GM23338 (cell line): Measurements from ENCODE around the gene CYTIP.

Experiments used
- CREB1 ChIP-seq: fragments of 250-450 bp; sonication (Bioruptor Pico); IDR thresholded peaks from 2 replicates; pipeline ENCODE4 v1.5.0; 2020; ENCODE audit warnings: low read depth, mild to moderate bottlenecking, moderate library complexity
- CTCF ChIP-seq, 2 experiments: fragments of 200-600 bp in 1 of 2; sonication (generic) in 1 of 2; conservative IDR thresholded peaks; 2 replicates each; pipeline versions ENCODE4 v1.5.1 to v1.6.1; 2016 to 2017; ENCODE audit warnings: antibody characterized with exemption in 2 of 2, low read depth in 2 of 2, mild to moderate bottlenecking in 2 of 2, moderate library complexity in 1 of 2
- ETS1 ChIP-seq: IDR thresholded peaks from 2 replicates; pipeline ENCODE4 v1.6.1; 2016; ENCODE audit warnings: antibody characterized with exemption
- EZH2 ChIP-seq: fragments of 200-600 bp; sonication (generic); IDR thresholded peaks from one replicate; pipeline ENCODE4 v1.8.0; 2017; ENCODE audit warnings: antibody characterized with exemption, mild to moderate bottlenecking, low read depth; ENCODE audit not compliant: unreplicated experiment
- EZH2phosphoT487 ChIP-seq: fragments of 200-600 bp; sonication (generic); IDR thresholded peaks from one replicate; pipeline ENCODE4 v1.8.1; 2018; ENCODE audit warnings: antibody characterized with exemption; ENCODE audit not compliant: unreplicated experiment
- JUNB ChIP-seq: IDR thresholded peaks from one replicate; pipeline ENCODE4 v1.6.1; 2016; ENCODE audit warnings: antibody characterized with exemption; ENCODE audit not compliant: unreplicated experiment
- POLR2AphosphoS5 ChIP-seq: IDR thresholded peaks from 2 replicates; pipeline ENCODE4 v1.6.1; 2016; ENCODE audit warnings: antibody characterized with exemption, low read depth
- STAT1 ChIP-seq: IDR thresholded peaks from one replicate; pipeline ENCODE4 v1.6.1; 2016; ENCODE audit warnings: antibody characterized with exemption; ENCODE audit not compliant: unreplicated experiment
- ZNF114 ChIP-seq: fragments of 250-450 bp; sonication (Bioruptor Pico); IDR thresholded peaks from 2 replicates; pipeline ENCODE4 v1.5.0; 2020; ENCODE audit warnings: mild to moderate bottlenecking, moderate library complexity
- TF ChIP-seq, protein P1 (sequence below): IDR thresholded peaks from one replicate; pipeline ENCODE4 v1.6.1; 2018; ENCODE audit warnings: antibody characterized with exemption; ENCODE audit not compliant: unreplicated experiment

DNA sequence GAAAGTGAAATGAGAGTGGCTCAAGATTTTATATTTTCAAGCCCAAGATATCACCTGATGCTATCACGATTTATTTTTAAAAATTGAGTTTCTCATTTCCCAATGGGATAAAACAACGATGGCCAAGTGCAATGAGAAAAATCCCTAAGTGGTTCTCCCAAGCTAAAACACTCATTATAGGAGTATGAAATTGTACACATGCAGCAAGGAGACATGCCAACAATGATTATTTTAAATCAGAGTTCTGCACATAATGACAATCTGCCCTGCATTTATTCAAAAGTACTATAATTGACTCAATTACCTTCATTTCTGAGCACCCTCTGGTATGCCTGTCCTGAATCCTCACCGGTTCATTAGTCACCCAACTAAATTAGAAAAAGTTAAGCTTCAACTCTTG lies 12.7 kb downstream of the CYTIP start:
- no peak for TF ChIP-seq CTCF (conservative IDR thresholded peaks at IDR 0.05; ENCODE audit: low read depth in 2 of 2)
- TF ChIP-seq POLR2AphosphoS5, result no peak
- TF ChIP-seq EZH2phosphoT487, result no peak
- TF ChIP-seq EZH2, result no peak
- TF ChIP-seq, protein P1, sequence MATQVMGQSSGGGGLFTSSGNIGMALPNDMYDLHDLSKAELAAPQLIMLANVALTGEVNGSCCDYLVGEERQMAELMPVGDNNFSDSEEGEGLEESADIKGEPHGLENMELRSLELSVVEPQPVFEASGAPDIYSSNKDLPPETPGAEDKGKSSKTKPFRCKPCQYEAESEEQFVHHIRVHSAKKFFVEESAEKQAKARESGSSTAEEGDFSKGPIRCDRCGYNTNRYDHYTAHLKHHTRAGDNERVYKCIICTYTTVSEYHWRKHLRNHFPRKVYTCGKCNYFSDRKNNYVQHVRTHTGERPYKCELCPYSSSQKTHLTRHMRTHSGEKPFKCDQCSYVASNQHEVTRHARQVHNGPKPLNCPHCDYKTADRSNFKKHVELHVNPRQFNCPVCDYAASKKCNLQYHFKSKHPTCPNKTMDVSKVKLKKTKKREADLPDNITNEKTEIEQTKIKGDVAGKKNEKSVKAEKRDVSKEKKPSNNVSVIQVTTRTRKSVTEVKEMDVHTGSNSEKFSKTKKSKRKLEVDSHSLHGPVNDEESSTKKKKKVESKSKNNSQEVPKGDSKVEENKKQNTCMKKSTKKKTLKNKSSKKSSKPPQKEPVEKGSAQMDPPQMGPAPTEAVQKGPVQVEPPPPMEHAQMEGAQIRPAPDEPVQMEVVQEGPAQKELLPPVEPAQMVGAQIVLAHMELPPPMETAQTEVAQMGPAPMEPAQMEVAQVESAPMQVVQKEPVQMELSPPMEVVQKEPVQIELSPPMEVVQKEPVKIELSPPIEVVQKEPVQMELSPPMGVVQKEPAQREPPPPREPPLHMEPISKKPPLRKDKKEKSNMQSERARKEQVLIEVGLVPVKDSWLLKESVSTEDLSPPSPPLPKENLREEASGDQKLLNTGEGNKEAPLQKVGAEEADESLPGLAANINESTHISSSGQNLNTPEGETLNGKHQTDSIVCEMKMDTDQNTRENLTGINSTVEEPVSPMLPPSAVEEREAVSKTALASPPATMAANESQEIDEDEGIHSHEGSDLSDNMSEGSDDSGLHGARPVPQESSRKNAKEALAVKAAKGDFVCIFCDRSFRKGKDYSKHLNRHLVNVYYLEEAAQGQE, result no peak
- TF ChIP-seq ZNF114 (CRISPR knock-in tag), result no peak
- TF ChIP-seq STAT1, result no peak
- no peak for TF ChIP-seq CREB1
- TF ChIP-seq JUNB, result no peak
- no peak for TF ChIP-seq ETS1
